GM18502 (cell line): ENCODE data around the gene CARMIL1.

Experiments used
- ATAC-seq: cut with Tn5 transposase; IDR thresholded peaks from one replicate; pipeline ENCODE4 v1.9.1; 2021; ENCODE audit warnings: mild to moderate bottlenecking; ENCODE audit not compliant: unreplicated experiment, poor library complexity

CARMIL1 gene

GRCh38 chr6:25628471-25629197 lies 349.5 kb downstream of the CARMIL1 start:
- no peak for ATAC-seq

GRCh38 chr6:25629198-25629576 lies 350.0 kb downstream of the CARMIL1 start:
- ATAC-seq: no peak

GRCh38 chr6:25630508-25631278 lies 351.5 kb downstream of the CARMIL1 start:
- no peak for ATAC-seq

GRCh38 chr6:25635886-25636317 lies 356.7 kb downstream of the CARMIL1 start:
- ATAC-seq: no peak

GRCh38 chr6:25637211-25637610 lies 358.0 kb downstream of the CARMIL1 start:
- ATAC-seq: no peak

- no peak for ATAC-seq
These were observed 358.8 kb downstream of the CARMIL1 start for GRCh38 chr6:25637960-25638434.

GRCh38 chr6:25639653-25640052 lies 360.5 kb downstream of the CARMIL1 start:
- ATAC-seq: no peak

- ATAC-seq: no peak
These were observed 361.3 kb downstream of the CARMIL1 start for GRCh38 chr6:25640446-25640845.

- no peak for ATAC-seq
These were observed 361.7 kb downstream of the CARMIL1 start for GRCh38 chr6:25640891-25641290.

GRCh38 chr6:25641377-25641776 lies 362.2 kb downstream of the CARMIL1 start:
- no peak for ATAC-seq

- ATAC-seq: no peak
These were observed 362.9 kb downstream of the CARMIL1 start for GRCh38 chr6:25641940-25642666.

GRCh38 chr6:25642667-25643328 lies 363.6 kb downstream of the CARMIL1 start:
- no peak for ATAC-seq

GRCh38 chr6:25645916-25646315 lies 366.7 kb downstream of the CARMIL1 start:
- no peak for ATAC-seq

GRCh38 chr6:25649611-25650010 lies 370.4 kb downstream of the CARMIL1 start:
- ATAC-seq: no peak

- ATAC-seq: no peak
These were observed 372.9 kb downstream of the CARMIL1 start, which contains the start of gene SCGN for GRCh38 chr6:25652007-25652515. Gene SCGN (plus strand): TSS chr6:25652215. CDS start chr6:25652404, 189 bp downstream.

- ATAC-seq: no peak
These were observed 376.5 kb downstream of the CARMIL1 start for GRCh38 chr6:25655723-25656122.

GRCh38 chr6:25659633-25660368 lies 380.6 kb downstream of the CARMIL1 start:
- no peak for ATAC-seq

- no peak for ATAC-seq
These were observed 381.3 kb downstream of the CARMIL1 start for GRCh38 chr6:25660512-25660911.

GRCh38 chr6:25661129-25661779 lies 382.1 kb downstream of the CARMIL1 start:
- ATAC-seq: no peak
